ENCODE results near the gene ISG15. TPM values are rescaled to one million over a fixed set of nuclear protein-coding genes. Genes with fewer than 3 reads are reported as not detected.

Gene ISG15
- total and polyA plus RNA-seq, 9 of the 15 experiments (the other 6 are each of a cell fraction or from before 2014, with no cell fraction given) = 0.40 to 58.3 (median 12.2) TPM

DNA sequence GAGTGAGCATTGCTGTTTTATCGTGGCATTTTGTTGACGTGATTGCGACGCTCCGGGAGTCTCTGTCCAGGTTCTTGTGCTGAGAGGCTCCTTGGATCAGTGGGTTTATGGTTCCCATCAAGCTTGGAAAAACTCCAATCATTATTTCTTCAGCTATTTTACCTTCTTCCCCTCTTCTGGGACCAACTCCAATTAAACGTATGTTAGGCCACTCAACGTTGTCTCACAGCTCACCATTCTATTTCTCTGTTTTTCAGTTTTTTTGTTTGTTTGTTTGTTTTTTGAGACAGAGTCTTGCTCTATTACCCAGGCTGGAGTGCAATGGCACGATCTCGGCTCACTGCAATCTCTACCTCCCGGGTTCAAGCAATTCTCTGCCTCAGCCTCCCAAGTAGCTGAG is 21.4 kb upstream of the ISG15 start (continued):
- TF ChIP-seq HMG20B (CRISPR knock-in tag; IDR thresholded peaks at IDR 0.05) = no peak
- no peak for TF ChIP-seq EP400 (IDR thresholded peaks at IDR 0.05)
- TF ChIP-seq ZC3H8 (IDR thresholded peaks at IDR 0.05) = no peak
- TF ChIP-seq ETV6 (IDR thresholded peaks at IDR 0.05; ENCODE audit: borderline replicate concordance in 1 of 2, low read depth in 2 of 2, low read length in 1 of 2) = no peak
- TF ChIP-seq ETV6 (CRISPR knock-in tag; IDR thresholded peaks at IDR 0.05; ENCODE audit: borderline replicate concordance) = no peak
- TF ChIP-seq, protein P1, sequence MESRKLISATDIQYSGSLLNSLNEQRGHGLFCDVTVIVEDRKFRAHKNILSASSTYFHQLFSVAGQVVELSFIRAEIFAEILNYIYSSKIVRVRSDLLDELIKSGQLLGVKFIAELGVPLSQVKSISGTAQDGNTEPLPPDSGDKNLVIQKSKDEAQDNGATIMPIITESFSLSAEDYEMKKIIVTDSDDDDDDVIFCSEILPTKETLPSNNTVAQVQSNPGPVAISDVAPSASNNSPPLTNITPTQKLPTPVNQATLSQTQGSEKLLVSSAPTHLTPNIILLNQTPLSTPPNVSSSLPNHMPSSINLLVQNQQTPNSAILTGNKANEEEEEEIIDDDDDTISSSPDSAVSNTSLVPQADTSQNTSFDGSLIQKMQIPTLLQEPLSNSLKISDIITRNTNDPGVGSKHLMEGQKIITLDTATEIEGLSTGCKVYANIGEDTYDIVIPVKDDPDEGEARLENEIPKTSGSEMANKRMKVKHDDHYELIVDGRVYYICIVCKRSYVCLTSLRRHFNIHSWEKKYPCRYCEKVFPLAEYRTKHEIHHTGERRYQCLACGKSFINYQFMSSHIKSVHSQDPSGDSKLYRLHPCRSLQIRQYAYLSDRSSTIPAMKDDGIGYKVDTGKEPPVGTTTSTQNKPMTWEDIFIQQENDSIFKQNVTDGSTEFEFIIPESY (CRISPR knock-in tag; IDR thresholded peaks at IDR 0.05) = no peak
- no peak for TF ChIP-seq SMARCC2 (IDR thresholded peaks at IDR 0.05; ENCODE audit: low read depth)

GRCh38 chr1:992362-992761 is 20.9 kb upstream of the ISG15 start:
- ATAC-seq (no peak), DNase-seq (ENCODE audit: extremely low read depth in 1 of 4, low spot score in 3 of 4) (no peak), FAIRE-seq (no peak)
- Histone ChIP-seq H3K4me2 (ENCODE audit: insufficient read depth, low read length) (no peak overlapping the region), H3K9me3 (replicated peaks; ENCODE audit: control insufficient read depth, insufficient read depth, low read depth, low read length) (no peaks in the 10 kb centered on the region), H4K20me1 (replicated peaks; ENCODE audit: control insufficient read depth, insufficient read depth, low read length) (peaks cover 8% of the 10 kb centered on the region; the same call in 1 of the 2 replicates), H3K4me1 (replicated peaks in 1 of 2; ENCODE audit: control insufficient read depth in 2 of 2, insufficient read depth in 2 of 2, low read length in 2 of 2) (peaks cover 0 to 24% of the 10 kb centered on the region in 2 experiments; a peak in 2 of 5 replicates), H3K9me1 (ENCODE audit: control insufficient read depth, insufficient read depth, low read length) (no peaks in the 10 kb centered on the region), H3K27ac (ENCODE audit: extremely low read depth, low read depth, low read length) (no peak overlapping the region), H3K9ac (ENCODE audit: insufficient read depth in 1 of 2, low read depth in 2 of 2, low read length in 2 of 2) (no peak overlapping the region), H3K4me3 (no peak overlapping the region), H3K36me3 (ENCODE audit: control insufficient read depth, insufficient read depth, low read length) (no peaks in the 10 kb centered on the region), H3K27me3 (ENCODE audit: control insufficient read depth in 2 of 2, insufficient read depth in 2 of 2, low read length in 2 of 2) (peaks cover 11 to 18% of the 10 kb centered on the region in 2 experiments; a peak in 4 of 5 replicates), H2AFZ (ENCODE audit: low read depth, low read length) (no peak overlapping the region), H3K79me2 (ENCODE audit: control insufficient read depth, insufficient read depth, low read length) (no peaks in the 10 kb centered on the region)
- CTCF ChIA-PET (ENCODE audit: low intra/inter-chr PET ratio) = no interaction called here
- in situ Hi-C loops (cut with MboI) = no loop called here
- intact Hi-C loops (cut with micrococcal nuclease) = no loop called here
- POLR2A ChIA-PET = interaction anchor here (1.1 to 1.4 kb wide), 2 partner anchors 11 to 12 kb away, joined by 4 to 7 read pairs; partner anchors contain the start of gene PERM1
- BruUV-seq (replicated peaks) = no TSS peak
- WGBS (ENCODE audit: insufficient coverage, low coverage, missing lambda C conversion rate) = 41% methylated on average over 6 of the region's 7 CpGs
- TF ChIP-seq DPF2 (IDR thresholded peaks at IDR 0.05) = no peak
- no peak for TF ChIP-seq ATF7 (IDR thresholded peaks at IDR 0.05)
- TF ChIP-seq, protein P2, sequence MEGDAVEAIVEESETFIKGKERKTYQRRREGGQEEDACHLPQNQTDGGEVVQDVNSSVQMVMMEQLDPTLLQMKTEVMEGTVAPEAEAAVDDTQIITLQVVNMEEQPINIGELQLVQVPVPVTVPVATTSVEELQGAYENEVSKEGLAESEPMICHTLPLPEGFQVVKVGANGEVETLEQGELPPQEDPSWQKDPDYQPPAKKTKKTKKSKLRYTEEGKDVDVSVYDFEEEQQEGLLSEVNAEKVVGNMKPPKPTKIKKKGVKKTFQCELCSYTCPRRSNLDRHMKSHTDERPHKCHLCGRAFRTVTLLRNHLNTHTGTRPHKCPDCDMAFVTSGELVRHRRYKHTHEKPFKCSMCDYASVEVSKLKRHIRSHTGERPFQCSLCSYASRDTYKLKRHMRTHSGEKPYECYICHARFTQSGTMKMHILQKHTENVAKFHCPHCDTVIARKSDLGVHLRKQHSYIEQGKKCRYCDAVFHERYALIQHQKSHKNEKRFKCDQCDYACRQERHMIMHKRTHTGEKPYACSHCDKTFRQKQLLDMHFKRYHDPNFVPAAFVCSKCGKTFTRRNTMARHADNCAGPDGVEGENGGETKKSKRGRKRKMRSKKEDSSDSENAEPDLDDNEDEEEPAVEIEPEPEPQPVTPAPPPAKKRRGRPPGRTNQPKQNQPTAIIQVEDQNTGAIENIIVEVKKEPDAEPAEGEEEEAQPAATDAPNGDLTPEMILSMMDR (IDR thresholded peaks at IDR 0.05 in 2 of 3, conservative IDR thresholded peaks at IDR 0.05 in 1 of 3; ENCODE audit: insufficient read depth in 2 of 3, low read depth in 1 of 3, low read length in 3 of 3) = no peak
- no peak for TF ChIP-seq PHF20 (IDR thresholded peaks at IDR 0.05; ENCODE audit: partially characterized antibody)
- TF ChIP-seq ARID1B (IDR thresholded peaks at IDR 0.05) = no peak
- no peak for TF ChIP-seq DACH1 (IDR thresholded peaks at IDR 0.05; ENCODE audit: partially characterized antibody)
- no peak for TF ChIP-seq ZNF707 (CRISPR knock-in tag; conservative IDR thresholded peaks at IDR 0.05)
- TF ChIP-seq ZBTB8A (IDR thresholded peaks at IDR 0.05; ENCODE audit: partially characterized antibody) = no peak
- TF ChIP-seq NCOA4 (IDR thresholded peaks at IDR 0.05; ENCODE audit: partially characterized antibody) = no peak
